B cell (primary cell): ENCODE data around the gene P2RY14. TPM values are rescaled to one million over a fixed set of nuclear protein-coding genes. Genes with fewer than 3 reads are reported as not detected.

Source experiments
- ATAC-seq: fragments of 200-7000 bp; cut with Tn5 transposase; one replicate; pipeline ENCODE4 v1.10.0; 2021; ENCODE audit warnings: low read depth, mild to moderate bottlenecking, moderate number of reproducible peaks, moderate library complexity
- CTCF ChIA-PET: fragments of 350-600 bp; sonication (Branson Sonifier 250); formaldehyde crosslinking; loops from one replicate; lab custom pipeline; 2021; ENCODE audit warnings: antibody characterized with exemption, inconsistent platforms; lab: Charles Lee
- POLR2A ChIA-PET: fragments of 350-600 bp; sonication (Branson Sonifier 250); formaldehyde crosslinking; loops from one replicate; lab custom pipeline; 2021; ENCODE audit warnings: antibody characterized with exemption; lab: Charles Lee
- DNase-seq: peaks from one replicate; pipeline ENCODE4 v3.0.0; 2013
- H2AFZ ChIP-seq: 2 replicates; pipeline ENCODE4 v1.6.1; 2012; ENCODE audit warnings: mild to moderate bottlenecking, low read depth, low read length; ENCODE audit not compliant: insufficient read depth, poor library complexity, severe bottlenecking
- H3K27ac ChIP-seq, 2 donors: 1 replicate in 1 of 2; 2 replicates in 1 of 2; pipeline ENCODE4 v1.5.1; 2012 to 2013; ENCODE audit warnings: low read length in 2 of 2, mild to moderate bottlenecking in 2 of 2, moderate library complexity in 1 of 2
- H3K27me3 ChIP-seq, 4 experiments: fragments of 200-600 bp in 1 of 4; sonication (generic) in 1 of 4; replicated peaks in 1 of 4; 1 replicate in 2 of 4; 2 replicates in 2 of 4; pipeline versions ENCODE4 v1.6.1 to v1.7.0; 2013 to 2016; ENCODE audit warnings: low read length in 3 of 4, mild to moderate bottlenecking in 2 of 4, mixed read lengths in 1 of 4, moderate library complexity in 1 of 4; ENCODE audit not compliant: insufficient read depth in 4 of 4, control insufficient read depth in 3 of 4; ENCODE audit errors: control extremely low read depth in 1 of 4
- H3K36me3 ChIP-seq, 2 experiments: replicated peaks in 1 of 2; 1 replicate in 1 of 2; 2 replicates in 1 of 2; pipeline versions ENCODE4 v1.6.1 to v1.7.1; 2013; ENCODE audit warnings: low read length in 1 of 2; ENCODE audit not compliant: insufficient read depth in 2 of 2, control insufficient read depth in 1 of 2; ENCODE audit errors: control extremely low read depth in 1 of 2, extremely low read depth in 1 of 2
- H3K4me1 ChIP-seq, 2 donors: fragments of 200-600 bp in 1 of 2; sonication (generic) in 1 of 2; 1 replicate in 1 of 2; 2 replicates in 1 of 2; pipeline versions ENCODE4 v1.5.1 to v1.6.1; 2013 to 2017; ENCODE audit warnings: low read length in 2 of 2; ENCODE audit not compliant: control insufficient read depth in 2 of 2, insufficient read depth in 2 of 2
- H3K4me2 ChIP-seq: replicated peaks from 2 replicates; pipeline ENCODE3; 2012; ENCODE audit warnings: mild to moderate bottlenecking, low read depth, low read length; ENCODE audit not compliant: poor library complexity, severe bottlenecking
- H3K4me3 ChIP-seq, 5 experiments: fragments of 200-600 bp in 1 of 5; sonication (generic) in 1 of 5; 1 replicate in 3 of 5; 2 replicates in 2 of 5; pipeline versions ENCODE4 v1.5.1 to v1.7.0; 2011 to 2016; ENCODE audit warnings: low read length in 4 of 5, mild to moderate bottlenecking in 4 of 5, low read depth in 2 of 5, control low read depth in 1 of 5, moderate library complexity in 1 of 5; ENCODE audit not compliant: insufficient read depth in 1 of 5; ENCODE audit errors: control extremely low read depth in 1 of 5, extremely low read depth in 1 of 5
- H3K79me2 ChIP-seq: fragments of 200-600 bp; sonication (generic); one replicate; pipeline ENCODE4 v1.6.0; 2016; ENCODE audit warnings: low read length; ENCODE audit not compliant: control insufficient read depth, insufficient read depth
- H3K9ac ChIP-seq: fragments of 200-600 bp; sonication (generic); 2 replicates; pipeline ENCODE4 v1.6.1; 2017; ENCODE audit warnings: mild to moderate bottlenecking, low read length, moderate library complexity
- H3K9me3 ChIP-seq, 3 donors: one replicate each; pipeline versions ENCODE4 v1.6.1 to v1.7.1; 2013; ENCODE audit warnings: low read length in 2 of 3; ENCODE audit not compliant: control insufficient read depth in 2 of 3, insufficient read depth in 1 of 3; ENCODE audit errors: control extremely low read depth in 1 of 3
- H4K20me1 ChIP-seq: 2 replicates; pipeline ENCODE4 v1.6.0; 2012; ENCODE audit warnings: mild to moderate bottlenecking, low read length; ENCODE audit not compliant: insufficient read depth, control insufficient read depth, poor library complexity, severe bottlenecking
- H3K27ac Mint-ChIP-seq: one replicate; pipeline ENCODE4 v1.8.0; 2021; ENCODE audit warnings: mixed read lengths
- H3K27me3 Mint-ChIP-seq: one replicate; pipeline ENCODE4 v1.8.0; 2021; ENCODE audit warnings: mixed read lengths
- H3K4me1 Mint-ChIP-seq: one replicate; pipeline ENCODE4 v1.8.0; 2021; ENCODE audit warnings: mixed read lengths
- H3K4me3 Mint-ChIP-seq: one replicate; pipeline ENCODE4 v1.8.0; 2021; ENCODE audit warnings: mixed read lengths
- H3K9me3 Mint-ChIP-seq: one replicate; pipeline ENCODE4 v1.8.0; 2022; ENCODE audit warnings: mixed read lengths; ENCODE audit not compliant: insufficient read depth
- CTCF ChIP-seq: fragments of 200-600 bp; IDR thresholded peaks from one replicate; pipeline ENCODE4 v1.8.0; 2022; ENCODE audit warnings: antibody characterized with exemption, mild to moderate bottlenecking
- EZH2 ChIP-seq: IDR thresholded peaks from 2 replicates; pipeline ENCODE4 v1.6.1; 2012; ENCODE audit warnings: borderline replicate concordance, low read depth, mild to moderate bottlenecking, moderate library complexity, low read length; ENCODE audit not compliant: insufficient read depth, poor library complexity, severe bottlenecking
- WGBS: methylation state at CpG from one replicate; pipeline ENCODE4 v1.1.5; 2013; ENCODE audit warnings: missing lambda C conversion rate; ENCODE audit not compliant: insufficient coverage; 5-methylcytosine and 5-hydroxymethylcytosine counted together
- intact Hi-C: fragments of 100-400 bp; cut with micrococcal nuclease; formaldehyde crosslinking; loops from one replicate; pipeline ENCODE4 v1.10.0; 2022
- polyA plus RNA-seq: library from polyadenylated mRNA; depleted of rRNA; stranded (reverse); fragments of >200 nt; gene quantifications from 2 replicates; pipeline ENCODE4 v1.2.3, GENCODE V29; 2012
- total RNA-seq, 2 donors: library from RNA; stranded (reverse); fragments of 120-200 nt in 1 of 2; gene quantifications; 1 replicate in 1 of 2; 2 replicates in 1 of 2; pipeline versions ENCODE4 v1.2.3 to v1.2.4, GENCODE V29; 2013 to 2022

Gene P2RY14
- total and polyA plus RNA-seq, 2 donors (not counting 1 experiment from before 2014, with no cell fraction given): 7.0 to 11.3 TPM

- H3K4me1 Mint-ChIP-seq: peaks cover 7% of the 10 kb centered on the region
- ATAC-seq (no peak), DNase-seq (no peak)
- H3K27ac Mint-ChIP-seq: no peak overlapping the region
- no peak overlapping the region for H3K4me3 ChIP-seq
- H3K9ac ChIP-seq: no peak overlapping the region
- H3K36me3 ChIP-seq: no peaks in the 10 kb centered on the region
- H4K20me1 ChIP-seq: no peaks in the 10 kb centered on the region
- 91% methylated on average over 1 of the region's 3 CpGs for whole genome bisulfite sequencing
- H3K9me3 Mint-ChIP-seq: no peaks in the 10 kb centered on the region
- no peaks in the 10 kb centered on the region for H3K79me2 ChIP-seq
- POLR2A ChIA-PET: no interaction called here
- H3K27ac ChIP-seq: no peak overlapping the region
- H3K4me3 Mint-ChIP-seq: no peak overlapping the region
- H3K27me3 Mint-ChIP-seq: peaks cover 4% of the 10 kb centered on the region
- no peak overlapping the region for H2AFZ ChIP-seq
- no peak overlapping the region for H3K4me2 ChIP-seq
- intact Hi-C loops: no loop called here
- H3K27me3 ChIP-seq: no peaks in the 10 kb centered on the region
- no peaks in the 10 kb centered on the region for H3K9me3 ChIP-seq
- no peak for TF ChIP-seq EZH2
- TF ChIP-seq CTCF: no peak
- CTCF ChIA-PET: interaction anchor here (1.1 kb wide), 1 partner anchor 42 kb away, joined by 3 read pairs; no protein-coding TSS in a partner anchor
- H3K4me1 ChIP-seq: peaks cover 3 to 6% of the 10 kb centered on the region in 2 donors
Measured at GRCh38 chr3:151209654-151210053, 68.7 kb downstream of the P2RY14 start.

GRCh38 chr3:151206201-151206600 lies 72.1 kb downstream of the P2RY14 start:
- CTCF ChIA-PET: interaction anchor here (1.7 kb wide), 1 partner anchor 38 kb away, joined by 5 read pairs; no protein-coding TSS in a partner anchor
- DNase-seq (no peak), ATAC-seq (no peak)
- peaks cover 3 to 6% of the 10 kb centered on the region in 2 donors for H3K4me1 ChIP-seq
- no peaks in the 10 kb centered on the region for H3K27me3 ChIP-seq
- POLR2A ChIA-PET: no interaction called here
- H3K4me2 ChIP-seq: no peak overlapping the region
- no peak overlapping the region for H3K27ac ChIP-seq
- no peak overlapping the region for H3K9ac ChIP-seq
- Mint-ChIP-seq H3K27me3 (peaks cover 4% of the 10 kb centered on the region), H3K27ac (no peak overlapping the region), H3K9me3 (no peaks in the 10 kb centered on the region), H3K4me1 (peaks cover 7% of the 10 kb centered on the region), H3K4me3 (no peak overlapping the region)
- TF ChIP-seq CTCF: no peak
- TF ChIP-seq EZH2: no peak
- no peaks in the 10 kb centered on the region for H3K9me3 ChIP-seq
- H3K36me3 ChIP-seq: no peaks in the 10 kb centered on the region
- WGBS: no CpG with 5 or more reads among the region's 3 CpGs
- intact Hi-C loops: no loop called here
- H2AFZ ChIP-seq: no peak overlapping the region
- H4K20me1 ChIP-seq: no peaks in the 10 kb centered on the region
- H3K4me3 ChIP-seq: no peak overlapping the region
- H3K79me2 ChIP-seq: no peaks in the 10 kb centered on the region
